ENCODE measurements around the gene CCNA1. TPM values are rescaled to one million over a fixed set of nuclear protein-coding genes. Genes with fewer than 3 reads are reported as not detected.

CCNA1 gene
- total RNA-seq, 2 experiments from 2014 or later: 0.37 to 0.47 TPM

DNA sequence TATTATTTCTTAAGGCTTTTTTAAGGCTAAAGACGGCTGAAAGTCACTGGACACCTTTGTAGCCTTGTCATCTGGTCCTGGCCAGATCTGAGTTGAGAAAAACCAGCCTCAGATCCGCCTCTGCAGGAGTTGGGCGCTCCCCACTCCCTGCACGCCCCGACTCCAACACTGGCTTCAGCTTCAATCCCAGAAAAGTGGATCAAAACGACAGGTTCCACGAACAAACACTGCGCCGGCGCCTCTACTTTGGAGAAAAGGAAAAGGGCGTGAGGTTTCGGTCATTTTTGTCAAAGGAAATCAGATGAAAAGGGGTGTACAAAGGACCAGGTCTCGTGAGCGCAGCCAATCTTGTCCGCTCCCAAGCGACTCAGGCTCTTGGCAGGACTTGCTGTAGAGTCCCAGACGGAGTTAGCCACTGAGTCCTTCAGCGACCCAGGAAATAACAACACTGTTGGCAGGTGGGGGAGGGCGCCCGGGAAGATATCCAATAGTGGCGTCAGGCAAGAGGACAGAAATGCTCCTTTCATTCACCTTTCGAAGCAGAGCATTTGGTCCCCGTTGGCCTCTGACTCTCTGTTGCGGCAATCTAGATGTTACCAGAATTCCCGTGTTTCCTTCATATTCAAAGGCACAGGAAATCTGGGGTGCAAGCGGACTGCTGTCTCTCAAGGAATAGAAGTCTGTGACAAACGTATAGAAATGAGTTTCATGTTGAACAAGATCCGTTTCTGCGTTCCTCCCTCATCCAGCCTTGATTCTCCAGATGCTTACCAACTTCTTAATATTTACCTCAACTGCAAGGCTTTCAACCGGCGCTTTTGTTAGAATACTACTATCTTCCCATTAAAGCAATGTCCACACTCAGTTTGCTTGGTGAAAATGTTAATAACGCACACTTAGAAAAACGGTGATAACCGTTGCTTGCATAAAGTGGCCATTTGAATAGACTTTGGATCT is 1.8 kb upstream of the CCNA1 start:
- Mint-ChIP-seq H3K27me3 (ENCODE audit: low read depth) (peaks cover 61% of the 10 kb centered on the region), H3K4me1 (ENCODE audit: low read depth) (peaks cover 19% of the 10 kb centered on the region), H3K9me3 (ENCODE audit: insufficient read depth) (no peaks in the 10 kb centered on the region), H3K27ac (no peak overlapping the region), H3K4me3 (no peak overlapping the region), H3K36me3 (ENCODE audit: low read depth) (no peaks in the 10 kb centered on the region)
- ChIA-PET CTCF (no interaction called here), POLR2A (no interaction called here)
- ATAC-seq (no peak), DNase-seq (no peak)

DNA sequence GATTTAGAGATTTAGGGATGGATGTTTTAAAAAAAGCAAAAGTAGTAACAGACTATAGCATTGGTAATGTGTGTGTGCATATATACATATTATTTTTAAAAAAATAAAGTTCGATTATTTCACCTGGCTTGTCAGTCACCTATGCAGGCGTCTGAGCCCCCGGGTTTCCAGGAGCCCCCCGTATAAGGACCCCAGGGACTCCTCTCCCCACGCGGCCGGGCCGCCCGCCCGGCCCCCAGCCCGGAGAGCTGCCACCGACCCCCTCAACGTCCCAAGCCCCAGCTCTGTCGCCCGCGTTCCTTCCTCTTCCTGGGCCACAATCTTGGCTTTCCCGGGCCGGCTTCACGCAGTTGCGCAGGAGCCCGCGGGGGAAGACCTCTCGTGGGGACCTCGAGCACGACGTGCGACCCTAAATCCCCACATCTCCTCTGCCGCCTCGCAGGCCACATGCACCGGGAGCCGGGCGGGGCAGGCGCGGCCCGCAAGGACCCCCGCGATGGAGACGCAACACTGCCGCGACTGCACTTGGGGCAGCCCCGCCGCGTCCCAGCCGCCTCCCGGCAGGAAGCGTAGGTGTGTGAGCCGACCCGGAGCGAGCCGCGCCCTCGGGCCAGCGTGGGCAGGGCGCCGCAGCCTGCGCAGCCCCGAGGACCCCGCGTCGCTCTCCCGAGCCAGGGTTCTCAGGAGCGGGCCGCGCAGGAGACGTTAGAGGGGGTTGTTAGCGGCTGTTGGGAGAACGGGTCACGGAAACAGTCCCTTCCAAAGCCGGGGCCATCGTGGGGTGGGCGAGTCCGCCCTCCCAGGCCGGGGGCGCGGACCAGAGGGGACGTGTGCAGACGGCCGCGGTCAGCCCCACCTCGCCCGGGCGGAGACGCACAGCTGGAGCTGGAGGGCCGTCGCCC is 840 bp upstream of the CCNA1 start:
- DNase-seq: peak; percentile 32
- ChIA-PET CTCF (no interaction called here), POLR2A (no interaction called here)
- Mint-ChIP-seq H3K27ac (no peak overlapping the region), H3K27me3 (ENCODE audit: low read depth) (peaks cover 55% of the 10 kb centered on the region), H3K4me1 (ENCODE audit: low read depth) (peaks cover 19% of the 10 kb centered on the region), H3K9me3 (ENCODE audit: insufficient read depth) (no peaks in the 10 kb centered on the region), H3K36me3 (ENCODE audit: low read depth) (no peaks in the 10 kb centered on the region), H3K4me3 (peak overlapping the region; percentile 47)
- ATAC-seq: peak; percentile 54

DNA sequence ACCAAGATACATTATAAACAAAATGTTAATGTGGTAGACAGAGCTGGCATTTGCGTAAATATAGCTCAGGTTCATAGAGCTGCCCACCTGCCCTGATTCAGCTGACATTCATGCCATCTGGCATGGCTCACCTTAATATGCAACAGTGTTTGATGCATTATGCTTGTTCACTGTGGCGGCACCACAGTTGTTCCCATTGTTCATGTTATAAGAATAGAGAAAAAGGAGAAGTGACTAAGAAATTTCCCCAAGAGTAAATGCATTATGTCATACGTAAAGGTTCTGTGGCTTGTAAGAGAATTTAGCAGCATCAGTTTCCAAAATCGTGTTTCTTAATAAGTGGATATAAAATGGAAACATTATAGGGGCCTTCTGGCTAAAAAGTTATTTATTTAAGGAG is 4.5 kb downstream of the CCNA1 start:
- peaks cover 26% of the 10 kb centered on the region for H3K27me3 Mint-ChIP-seq (ENCODE audit: low read depth)
- H3K27ac Mint-ChIP-seq: no peak overlapping the region
- ChIA-PET CTCF (no interaction called here), POLR2A (no interaction called here)
- no peak for ATAC-seq
- no peak for DNase-seq
- H3K36me3 Mint-ChIP-seq (ENCODE audit: low read depth): no peaks in the 10 kb centered on the region
- H3K4me1 Mint-ChIP-seq (ENCODE audit: low read depth): peaks cover 18% of the 10 kb centered on the region
- H3K9me3 Mint-ChIP-seq (ENCODE audit: insufficient read depth): no peaks in the 10 kb centered on the region
- H3K4me3 Mint-ChIP-seq: no peak overlapping the region

DNA sequence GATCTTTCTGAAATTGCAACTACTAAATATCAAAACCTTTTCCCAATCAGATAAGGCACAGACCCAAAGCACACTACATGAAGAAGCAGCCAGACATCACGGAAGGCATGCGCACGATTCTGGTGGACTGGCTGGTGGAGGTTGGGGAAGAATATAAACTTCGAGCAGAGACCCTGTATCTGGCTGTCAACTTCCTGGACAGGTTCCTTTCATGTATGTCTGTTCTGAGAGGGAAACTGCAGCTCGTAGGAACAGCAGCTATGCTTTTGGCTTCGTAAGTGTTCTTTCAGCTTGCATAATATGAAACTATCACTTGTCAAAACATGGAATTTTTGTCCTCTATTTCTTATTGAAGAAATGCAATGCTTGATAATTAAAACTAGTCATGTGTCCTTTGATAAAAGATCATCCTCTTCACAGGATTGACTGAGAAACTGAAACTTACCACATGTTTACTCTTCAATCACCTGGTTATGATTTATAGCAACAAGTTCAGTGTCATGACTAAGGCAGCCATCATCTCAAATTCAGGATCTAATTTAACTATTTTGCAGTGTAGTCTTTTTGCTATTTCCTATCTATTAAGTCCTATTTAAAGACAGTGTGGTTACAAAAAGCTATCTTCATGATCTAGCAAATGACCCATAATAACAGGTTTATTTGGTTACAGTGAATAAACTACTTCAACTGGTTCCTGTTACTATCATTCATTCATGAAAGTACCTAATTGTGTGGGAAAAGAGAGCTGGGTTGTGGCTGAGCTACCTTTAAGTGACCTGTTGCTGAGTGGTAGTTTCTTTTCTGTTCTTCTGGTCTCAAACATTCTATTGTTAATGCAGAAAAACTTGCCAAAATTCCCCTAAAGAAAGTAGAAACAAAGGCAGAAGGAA is 6.5 kb downstream of the CCNA1 start:
- H3K4me1 Mint-ChIP-seq (ENCODE audit: low read depth): peaks cover 10% of the 10 kb centered on the region
- no peak overlapping the region for H3K27ac Mint-ChIP-seq
- H3K36me3 Mint-ChIP-seq (ENCODE audit: low read depth): no peaks in the 10 kb centered on the region
- ATAC-seq (no peak), DNase-seq (no peak)
- H3K4me3 Mint-ChIP-seq: peak overlapping the region; percentile 54
- ChIA-PET POLR2A (interaction anchor here (0.5 kb wide), 1 partner anchor 569 kb away, joined by 3 read pairs; no protein-coding TSS in a partner anchor), CTCF (interaction anchor here (1.7 to 2.1 kb wide), 2 partner anchors 17 to 19 kb away, joined by 6 to 13 read pairs; no protein-coding TSS in a partner anchor)
- no peaks in the 10 kb centered on the region for H3K9me3 Mint-ChIP-seq (ENCODE audit: insufficient read depth)
- H3K27me3 Mint-ChIP-seq (ENCODE audit: low read depth): peaks cover 14% of the 10 kb centered on the region

DNA sequence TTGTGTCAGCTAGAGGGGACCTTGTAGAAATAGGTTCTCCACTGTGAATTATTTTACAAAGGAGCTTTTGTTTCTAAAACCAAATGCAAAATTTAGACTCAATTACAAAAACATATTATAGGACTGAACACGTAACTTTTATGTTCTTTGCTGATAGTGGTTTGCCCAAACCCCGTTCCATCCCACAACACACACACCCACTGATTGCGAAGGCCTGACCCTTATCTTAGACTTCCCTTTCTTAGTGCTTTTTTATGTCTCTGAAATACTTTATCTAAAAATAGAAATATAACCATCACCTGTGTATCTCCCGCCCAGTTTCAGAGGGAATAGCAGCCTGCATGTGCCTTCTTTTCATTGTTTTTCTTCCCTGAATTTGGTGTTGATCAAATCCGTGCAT is 13.0 kb downstream of the CCNA1 start:
- ATAC-seq: no peak
- POLR2A ChIA-PET: no interaction called here

DNA sequence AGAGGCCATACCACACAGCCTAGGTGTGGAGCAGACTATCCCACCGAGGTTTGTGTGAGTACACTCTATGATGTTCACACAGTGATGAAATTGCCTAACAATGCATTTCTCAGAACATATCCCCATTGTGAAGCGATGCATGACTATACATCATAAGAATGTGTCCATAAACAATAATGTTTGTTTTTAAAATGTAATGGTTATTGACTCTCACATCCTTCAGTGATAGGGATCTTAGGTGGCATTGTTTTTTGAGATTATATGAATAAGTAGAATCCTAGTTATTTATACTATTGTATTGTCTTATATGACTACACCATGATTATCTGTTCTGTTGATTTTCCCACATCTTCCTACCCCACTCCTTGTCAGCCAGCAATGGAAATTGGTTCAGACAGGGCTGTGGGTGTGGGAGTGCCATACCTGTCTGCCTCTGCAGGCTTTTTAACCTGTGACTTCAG is 13.6 kb downstream of the CCNA1 start:
- DNase-seq: no peak
- H3K27ac Mint-ChIP-seq: no peak overlapping the region
- H3K27me3 Mint-ChIP-seq (ENCODE audit: low read depth): peaks cover 14% of the 10 kb centered on the region
- no peak for ATAC-seq
- H3K4me1 Mint-ChIP-seq (ENCODE audit: low read depth): peaks cover 5% of the 10 kb centered on the region
- H3K9me3 Mint-ChIP-seq (ENCODE audit: insufficient read depth): no peaks in the 10 kb centered on the region
- H3K36me3 Mint-ChIP-seq (ENCODE audit: low read depth): no peaks in the 10 kb centered on the region
- H3K4me3 Mint-ChIP-seq: no peak overlapping the region
- ChIA-PET CTCF (no interaction called here), POLR2A (no interaction called here)

More for the DNA sequence above, 13.0 kb downstream of the CCNA1 start:
- Mint-ChIP-seq H3K4me1 (ENCODE audit: low read depth) (peaks cover 2% of the 10 kb centered on the region), H3K27ac (no peak overlapping the region), H3K4me3 (no peak overlapping the region), H3K9me3 (ENCODE audit: insufficient read depth) (no peaks in the 10 kb centered on the region), H3K36me3 (ENCODE audit: low read depth) (no peaks in the 10 kb centered on the region), H3K27me3 (ENCODE audit: low read depth) (peaks cover 10% of the 10 kb centered on the region)
- CTCF ChIA-PET: no interaction called here
- no peak for DNase-seq

DNA sequence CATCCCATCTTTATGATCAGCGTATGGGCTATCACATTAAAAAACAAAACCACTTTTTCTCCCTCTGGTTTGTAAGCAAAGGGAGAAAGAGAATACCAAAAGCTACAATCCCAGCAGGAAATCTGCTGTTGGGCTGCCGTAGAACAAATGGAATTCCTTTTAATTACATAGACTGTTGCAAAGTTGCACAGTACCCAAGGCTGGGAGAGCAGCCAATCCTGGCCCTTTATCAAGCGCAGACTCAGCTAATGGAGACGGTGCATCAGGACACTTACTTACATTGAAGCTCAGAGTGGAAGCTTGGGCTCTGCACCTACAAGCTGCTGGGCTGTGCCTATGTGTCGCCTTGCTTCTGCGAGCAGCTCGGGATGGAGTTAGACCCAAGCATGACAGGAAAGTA is 15.2 kb downstream of the CCNA1 start:
- POLR2A ChIA-PET: no interaction called here
- Mint-ChIP-seq H3K9me3 (ENCODE audit: insufficient read depth) (no peaks in the 10 kb centered on the region), H3K36me3 (ENCODE audit: low read depth) (no peaks in the 10 kb centered on the region), H3K27ac (no peak overlapping the region), H3K4me3 (no peak overlapping the region), H3K27me3 (ENCODE audit: low read depth) (peaks cover 14% of the 10 kb centered on the region), H3K4me1 (ENCODE audit: low read depth) (peaks cover 12% of the 10 kb centered on the region)
- CTCF ChIA-PET: interaction anchor here (1.0 to 1.4 kb wide), 2 partner anchors 12 to 27 kb away, joined by 3 read pairs; no protein-coding TSS in a partner anchor
- DNase-seq (no peak), ATAC-seq (no peak)

DNA sequence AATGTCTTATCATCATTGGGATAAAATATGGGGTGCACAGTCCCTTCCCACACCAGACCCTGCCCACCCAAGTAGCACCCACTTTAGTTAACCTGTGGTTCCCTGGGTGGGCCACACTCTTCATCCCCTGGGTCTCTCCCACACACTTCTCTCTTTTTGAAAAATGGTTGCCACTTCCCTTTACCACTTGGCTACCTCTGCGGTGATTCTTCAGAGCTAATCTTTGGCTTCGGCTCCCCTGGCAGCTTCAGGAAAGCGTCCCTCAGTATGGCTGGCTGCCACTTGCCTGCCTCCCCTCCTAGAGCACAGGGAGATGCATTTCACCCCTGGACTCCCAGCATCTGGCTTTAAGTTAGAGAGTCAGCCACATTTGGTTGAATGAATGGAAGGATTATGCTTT is 18.2 kb downstream of the CCNA1 start:
- no peak overlapping the region for H3K27ac Mint-ChIP-seq
- ChIA-PET CTCF (no interaction called here), POLR2A (no interaction called here)
- peaks cover 12% of the 10 kb centered on the region for H3K27me3 Mint-ChIP-seq (ENCODE audit: low read depth)
- no peaks in the 10 kb centered on the region for H3K36me3 Mint-ChIP-seq (ENCODE audit: low read depth)
- DNase-seq (no peak), ATAC-seq (no peak)
- no peaks in the 10 kb centered on the region for H3K9me3 Mint-ChIP-seq (ENCODE audit: insufficient read depth)
- peaks cover 11% of the 10 kb centered on the region for H3K4me1 Mint-ChIP-seq (ENCODE audit: low read depth)
- no peak overlapping the region for H3K4me3 Mint-ChIP-seq

DNA sequence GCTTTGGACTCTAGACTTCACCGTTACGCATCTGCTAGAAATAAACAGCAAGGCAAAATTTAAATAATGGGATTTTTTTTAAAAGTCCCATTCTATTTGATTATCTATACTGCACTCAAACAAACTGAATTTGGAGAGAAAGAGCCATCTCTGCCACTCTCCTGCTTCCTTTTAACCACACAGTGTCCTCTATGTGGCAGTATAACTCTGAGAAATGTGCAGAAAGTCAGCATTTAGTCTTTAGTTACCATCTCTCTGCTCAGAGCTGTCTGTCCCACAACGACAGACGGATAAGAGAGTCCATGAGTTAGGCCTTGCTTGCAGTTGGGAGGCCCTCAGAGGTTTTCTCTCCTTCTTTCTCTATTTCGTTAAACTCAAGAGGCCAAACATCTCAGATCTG is 21.2 kb downstream of the CCNA1 start:
- DNase-seq (no peak), ATAC-seq (no peak)
- H3K36me3 Mint-ChIP-seq (ENCODE audit: low read depth): no peaks in the 10 kb centered on the region
- no peaks in the 10 kb centered on the region for H3K9me3 Mint-ChIP-seq (ENCODE audit: insufficient read depth)
- ChIA-PET POLR2A (no interaction called here), CTCF (interaction anchor here (1.6 to 4.0 kb wide), 2 partner anchors 13 to 282 kb away, joined by 3 to 18 read pairs; no protein-coding TSS in a partner anchor)
- H3K4me1 Mint-ChIP-seq (ENCODE audit: low read depth): peaks cover 11% of the 10 kb centered on the region
- peaks cover 16% of the 10 kb centered on the region for H3K27me3 Mint-ChIP-seq (ENCODE audit: low read depth)
- H3K27ac Mint-ChIP-seq: no peak overlapping the region
- no peak overlapping the region for H3K4me3 Mint-ChIP-seq

DNA sequence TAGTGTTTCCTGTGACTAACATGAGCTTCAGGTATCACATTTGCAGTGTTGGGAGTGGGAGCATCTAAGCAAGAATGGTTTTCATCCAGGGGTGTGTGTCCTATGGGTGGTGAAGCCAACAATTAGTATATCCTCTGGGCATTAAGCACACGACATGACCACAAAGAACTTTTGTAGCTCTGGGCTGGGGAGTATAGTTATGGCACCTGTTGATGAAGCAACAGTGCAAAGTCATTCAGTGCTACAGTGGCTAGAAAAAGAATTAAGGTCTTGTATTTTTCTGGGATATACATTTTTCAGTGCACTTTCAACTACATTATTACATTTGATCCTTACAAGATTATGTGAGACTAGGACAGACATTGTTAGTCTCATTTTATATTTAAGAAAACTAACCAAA is 21.8 kb downstream of the CCNA1 start:
- DNase-seq (no peak), ATAC-seq (no peak)
- ChIA-PET CTCF (interaction anchor here (1.6 to 4.0 kb wide), 2 partner anchors 13 to 281 kb away, joined by 3 to 18 read pairs; no protein-coding TSS in a partner anchor), POLR2A (no interaction called here)
- Mint-ChIP-seq H3K4me1 (ENCODE audit: low read depth) (peaks cover 11% of the 10 kb centered on the region), H3K27me3 (ENCODE audit: low read depth) (peaks cover 16% of the 10 kb centered on the region), H3K27ac (no peak overlapping the region), H3K36me3 (ENCODE audit: low read depth) (no peaks in the 10 kb centered on the region), H3K4me3 (no peak overlapping the region), H3K9me3 (ENCODE audit: insufficient read depth) (no peaks in the 10 kb centered on the region)

DNA sequence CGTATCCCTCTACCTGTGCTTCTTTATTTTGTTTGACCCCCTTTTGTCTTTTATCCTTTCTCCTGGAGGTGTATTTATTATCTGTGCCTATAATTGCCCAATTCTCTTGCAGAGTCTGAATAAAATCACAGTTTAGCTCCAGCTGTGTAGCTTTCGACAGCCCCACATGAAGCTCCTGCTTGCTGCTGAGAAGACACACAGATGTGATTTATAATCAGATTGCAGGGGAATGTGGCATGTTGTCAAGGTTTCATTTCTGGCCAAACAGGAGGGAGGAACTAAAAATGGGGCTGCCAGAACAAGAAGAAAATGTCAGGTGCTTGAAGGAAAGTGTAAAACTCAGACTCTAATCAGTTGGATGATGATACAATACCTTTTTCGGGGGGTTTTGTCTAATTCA is 22.7 kb downstream of the CCNA1 start:
- peaks cover 11% of the 10 kb centered on the region for H3K4me1 Mint-ChIP-seq (ENCODE audit: low read depth)
- CTCF ChIA-PET: interaction anchor here (4.0 kb wide), 1 partner anchor 281 kb away, joined by 18 read pairs; no protein-coding TSS in a partner anchor
- ATAC-seq (no peak), DNase-seq (no peak)
- POLR2A ChIA-PET: no interaction called here
- H3K27me3 Mint-ChIP-seq (ENCODE audit: low read depth): peaks cover 15% of the 10 kb centered on the region
- H3K9me3 Mint-ChIP-seq (ENCODE audit: insufficient read depth): no peaks in the 10 kb centered on the region
- no peak overlapping the region for H3K4me3 Mint-ChIP-seq
- no peak overlapping the region for H3K27ac Mint-ChIP-seq
- no peaks in the 10 kb centered on the region for H3K36me3 Mint-ChIP-seq (ENCODE audit: low read depth)

Data from activated CD8-positive, alpha-beta T cell treated with anti-CD3 and anti-CD28 coated beads, Interleukin-2, amount 10 ng/mL, durations not matched to agents 7 days and 5 days (primary cell).